Smooth muscle cell of the brain vasculature (primary cell): ENCODE measurements around the gene CD1E.
"Not testable (repeated sequence)": the region's sequence is repeated elsewhere in the genome, so short reads cannot be mapped to it uniquely, and the experiment has no call there.

Source experiments
- DNase-seq: peaks from one replicate; pipeline ENCODE4 v3.0.0-alpha.2; 2012; ENCODE audit warnings: low read depth, low spot score

The CD1E gene

DNA sequence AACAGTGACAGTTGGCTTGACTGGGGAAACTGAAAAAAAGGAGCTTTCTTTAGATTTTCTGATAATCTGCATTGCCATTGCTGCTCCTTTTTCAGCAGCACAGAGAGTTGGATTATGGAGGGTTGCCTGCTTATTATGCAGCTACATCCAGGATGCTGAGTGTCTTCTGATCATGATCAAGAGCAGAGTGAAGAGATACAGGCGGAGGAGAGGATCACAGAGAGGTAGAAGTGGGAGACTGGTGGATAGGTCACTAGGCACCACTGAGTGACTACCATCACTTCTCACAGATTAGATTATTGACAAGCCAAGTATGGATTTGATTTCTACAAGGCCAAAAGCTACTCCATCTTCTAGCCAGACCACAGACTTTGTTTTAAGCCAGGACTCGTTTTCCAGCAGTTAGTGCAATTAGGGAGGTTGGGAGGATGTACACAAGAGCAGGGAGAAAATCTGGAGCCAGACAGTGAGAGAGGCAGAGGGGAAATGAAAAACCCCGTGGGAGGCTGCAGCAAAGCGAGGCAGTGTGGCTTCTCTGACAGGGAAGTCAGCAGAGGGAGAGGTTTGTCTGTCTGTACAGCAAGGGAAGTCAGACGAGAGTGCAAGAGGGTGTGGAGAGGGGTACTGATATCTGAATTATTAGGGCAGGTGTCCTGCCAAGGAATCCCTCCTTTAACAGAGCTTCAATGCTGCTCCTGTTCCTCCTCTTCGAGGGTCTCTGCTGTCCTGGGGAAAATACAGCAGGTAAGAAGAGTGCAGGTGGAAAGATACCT, at the start of gene CD1E:
TSS of gene CD1E (plus strand) at position 592 of the 773 bp plus-strand sequence. CDS start at position 687, 95 bp downstream.
- DNase-seq: no peak

DNA sequence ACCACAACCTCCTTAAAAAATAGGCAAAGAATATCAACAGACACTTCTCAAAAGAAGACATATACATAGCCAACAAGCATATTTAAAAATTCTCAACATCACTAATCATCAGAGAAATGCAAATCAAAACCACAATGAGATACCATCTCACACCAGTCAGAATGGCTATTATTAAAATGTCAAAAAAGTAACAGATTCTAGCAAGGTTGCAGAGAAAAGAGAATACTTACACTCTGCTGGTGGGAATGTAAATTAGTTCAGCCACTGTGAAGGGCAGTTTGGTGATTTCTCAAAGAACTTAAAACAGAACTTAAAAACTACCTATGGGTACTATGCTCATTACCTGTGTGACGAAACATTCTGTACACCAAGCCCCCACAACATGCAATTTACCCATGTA, 43.1 kb upstream of the CD1E start:
- DNase-seq: no peak

DNA sequence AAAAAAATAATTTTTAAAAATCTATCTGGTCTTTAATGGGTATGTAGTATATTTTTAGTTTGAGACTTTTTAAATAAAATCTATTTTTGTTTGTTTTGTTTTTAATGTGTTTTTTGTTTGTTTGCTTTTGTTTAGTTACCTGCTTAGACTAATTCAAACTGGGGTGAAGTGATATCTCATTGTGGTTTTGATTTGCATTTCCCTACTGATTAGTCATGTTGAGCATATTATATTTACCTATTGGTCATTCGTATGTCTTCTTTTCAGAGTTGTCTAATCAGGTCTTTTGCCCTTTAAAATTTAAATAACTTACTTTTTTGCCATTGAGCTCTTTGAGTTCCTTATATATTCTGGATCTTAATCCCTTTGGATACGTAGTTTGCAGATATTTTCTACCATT, 42.6 kb upstream of the CD1E start:
- DNase-seq: no peak

DNA sequence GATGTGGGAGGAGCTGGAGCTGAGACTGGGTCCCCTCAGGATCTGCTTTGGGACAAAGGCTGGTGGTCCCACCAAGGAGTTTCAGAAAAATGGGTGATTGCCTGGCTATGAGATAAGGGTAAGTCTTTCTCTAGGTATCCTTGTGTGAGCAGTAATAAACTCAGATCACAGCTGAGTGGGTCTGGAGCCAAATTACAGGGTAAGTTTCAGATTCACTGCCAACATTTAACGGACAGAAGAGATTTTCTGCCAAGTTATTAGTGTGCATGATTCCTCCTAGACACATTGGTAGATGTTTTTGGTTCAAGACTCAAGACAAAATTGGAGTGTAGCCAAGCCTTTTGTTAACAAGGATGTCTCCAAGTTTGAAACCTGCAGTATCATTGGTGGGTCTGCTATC, 29.8 kb upstream of the CD1E start:
- no peak for DNase-seq

GRCh38 chr1:158324395-158324794, 29.3 kb upstream of the CD1E start:
- no peak for DNase-seq

GRCh38 chr1:158327481-158327880, 26.2 kb upstream of the CD1E start:
- DNase-seq: no peak

GRCh38 chr1:158328426-158328825, 25.3 kb upstream of the CD1E start:
- no peak for DNase-seq

GRCh38 chr1:158329300-158329699, 24.4 kb upstream of the CD1E start:
- DNase-seq: no peak

DNA sequence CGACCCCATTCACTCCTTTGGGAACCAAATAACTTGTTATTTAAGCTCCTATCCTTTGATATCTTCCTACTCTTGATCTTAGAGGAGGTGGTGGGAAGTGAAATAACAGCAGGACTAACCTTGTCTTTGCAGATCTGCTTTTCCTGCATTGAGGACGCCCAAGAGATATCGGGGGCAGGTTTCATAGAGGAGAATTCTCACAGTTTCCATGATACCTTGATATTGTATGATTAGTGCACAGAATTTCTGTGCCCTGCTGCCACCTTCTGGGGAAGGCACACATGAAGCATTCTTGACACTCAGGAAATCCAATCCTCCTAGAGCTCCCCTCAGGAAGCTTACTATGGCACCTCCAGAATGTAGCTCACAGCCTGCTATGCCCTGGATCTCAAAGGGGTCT, 24.0 kb upstream of the CD1E start:
- no peak for DNase-seq

DNA sequence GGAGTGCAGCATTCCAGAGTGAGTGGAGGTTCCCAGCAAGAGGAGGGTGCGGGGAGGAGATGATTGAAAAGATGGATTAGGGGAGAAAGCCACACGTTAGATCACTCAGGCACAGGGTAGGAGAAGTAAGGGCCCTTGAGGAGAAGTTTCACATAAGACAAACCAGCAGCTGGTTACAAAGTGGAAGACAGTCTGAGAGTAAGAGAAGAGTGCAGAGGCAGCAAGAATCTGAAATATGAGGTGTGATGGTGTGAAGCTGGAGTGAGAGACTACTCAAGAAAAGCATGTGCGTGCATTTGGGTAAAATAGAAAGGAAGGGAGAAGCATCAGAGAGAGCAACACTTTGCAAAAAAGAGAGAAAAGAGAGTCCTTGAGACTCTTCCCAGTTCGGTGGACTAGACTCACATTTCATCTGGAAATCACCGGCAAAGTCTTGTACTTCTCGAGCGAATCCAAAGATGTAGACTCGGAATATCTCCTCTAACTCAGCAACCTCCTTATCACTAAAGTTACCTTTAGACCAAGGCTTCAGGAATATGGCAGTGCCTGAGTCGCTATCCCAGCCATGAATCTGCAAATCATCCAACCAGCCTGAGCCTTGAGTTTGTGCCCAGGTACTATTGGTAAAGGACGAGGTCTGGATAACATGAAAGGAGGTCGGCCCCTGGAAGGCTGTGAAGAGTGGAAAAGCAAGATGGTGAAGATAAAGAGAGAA, 23.1 kb upstream of the CD1E start:
- DNase-seq: no peak

DNA sequence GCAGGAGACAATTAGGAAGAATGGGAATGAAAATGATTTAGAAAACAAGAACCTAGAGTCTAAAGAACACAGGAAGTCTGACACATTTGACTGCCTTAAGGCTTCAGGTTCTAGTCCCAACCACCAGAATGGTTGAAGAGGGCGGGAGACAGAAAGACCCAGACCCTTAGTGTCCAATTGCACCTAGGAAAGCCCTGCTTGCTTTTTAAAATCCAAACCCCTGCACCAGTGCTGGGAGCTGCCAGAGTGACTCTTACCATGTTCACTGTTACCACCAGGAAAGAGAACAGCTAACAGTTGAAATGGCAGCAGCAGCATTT, 22.6 kb upstream of the CD1E start:
- DNase-seq: no peak

GRCh38 chr1:158331481-158332150, 22.1 kb upstream of the CD1E start, which contains the start of gene CD1B:
TSS of gene CD1B (minus strand) at chr1:158331531. CDS start at chr1:158331423, 108 bp downstream.
- no peak for DNase-seq

DNA sequence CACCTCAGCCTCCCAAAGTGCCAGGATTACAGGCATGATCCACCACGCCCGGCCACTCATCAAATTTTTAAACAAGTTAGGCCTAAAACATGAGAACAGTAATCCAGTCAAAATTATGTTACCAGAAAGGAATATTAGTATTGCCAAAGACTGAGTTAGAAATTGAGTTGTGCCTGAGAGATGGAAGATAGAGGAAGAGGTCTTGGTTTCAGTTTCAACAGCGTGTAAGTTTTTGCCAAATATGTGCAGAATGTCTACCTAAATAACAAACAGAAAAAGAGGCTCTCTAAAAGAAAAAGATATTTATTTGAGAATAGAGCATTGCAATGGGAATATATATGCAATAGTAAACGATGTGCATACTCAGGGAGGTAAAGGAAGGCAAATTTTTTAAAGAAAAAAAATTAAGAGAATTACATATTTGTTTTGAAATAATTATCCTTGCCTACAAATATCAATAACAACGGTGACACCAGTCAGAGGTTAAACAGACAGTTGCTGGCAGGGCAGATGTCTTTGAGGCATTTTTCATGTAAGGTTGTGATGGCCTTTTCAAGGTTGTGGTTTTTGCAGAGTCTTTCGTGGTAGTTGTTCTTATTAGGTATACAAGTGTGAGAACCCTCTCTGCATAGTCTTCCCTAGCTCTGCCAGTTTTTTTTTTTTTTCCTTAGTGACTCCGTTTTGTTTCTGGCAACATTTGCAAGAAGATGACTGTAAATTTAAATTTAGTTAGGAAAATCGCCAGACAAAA, 20.1 kb upstream of the CD1E start:
- DNase-seq: no peak

DNA sequence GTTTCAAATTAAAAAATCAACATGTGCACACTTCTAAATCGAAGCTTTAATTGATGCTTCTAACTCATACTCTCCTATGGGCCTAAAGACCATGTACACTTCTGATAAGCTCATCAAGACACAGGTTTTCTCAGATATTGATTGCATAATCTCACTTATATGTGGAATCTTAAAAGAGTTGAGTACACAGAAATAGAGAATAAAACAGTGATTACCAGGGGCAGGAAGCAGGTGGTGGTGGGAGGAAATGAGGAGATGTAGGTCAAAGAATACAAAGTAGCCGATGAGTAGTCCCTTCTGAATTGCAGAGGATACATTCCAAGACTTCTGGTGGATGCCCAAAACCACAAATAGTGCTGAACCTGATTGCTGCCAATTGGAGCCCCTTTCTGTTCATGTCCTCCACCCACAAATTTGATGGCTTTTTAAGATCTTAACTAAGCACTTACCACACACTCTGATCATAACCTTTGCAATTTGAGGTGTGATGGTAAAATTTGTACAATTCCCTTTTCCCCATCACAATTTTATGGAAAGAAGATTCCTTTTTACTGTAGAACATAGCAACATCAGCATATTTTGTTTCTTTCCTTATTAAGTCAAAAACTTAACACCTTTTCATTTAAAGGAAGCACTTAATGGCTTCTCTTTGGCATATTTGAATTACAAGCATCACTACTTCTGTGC, 19.0 kb upstream of the CD1E start:
- no peak for DNase-seq

GRCh38 chr1:158335213-158335532, 18.5 kb upstream of the CD1E start:
- no peak for DNase-seq

DNA sequence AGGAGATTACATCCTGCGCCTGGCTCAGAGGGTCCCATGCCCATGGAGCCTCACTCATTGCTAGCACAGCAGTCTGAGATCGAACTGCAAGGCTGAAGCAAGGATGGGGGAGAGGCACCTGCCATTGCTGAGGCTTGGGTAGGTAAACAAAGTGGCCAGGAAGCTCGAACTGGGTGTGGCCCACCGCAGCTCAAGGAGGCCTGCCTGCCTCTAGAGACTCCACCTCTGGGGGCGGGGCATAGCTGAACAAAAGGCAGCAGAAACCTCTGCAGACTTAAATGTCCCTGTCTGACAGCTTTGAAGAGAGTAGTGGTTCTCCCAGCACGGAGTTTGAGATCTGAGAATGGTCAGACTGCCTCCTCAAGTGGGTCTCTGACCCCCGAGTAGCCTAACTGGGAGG, 17.3 kb upstream of the CD1E start:
- not testable (repeated sequence) for DNase-seq

GRCh38 chr1:158348946-158349345, 4.7 kb upstream of the CD1E start:
- DNase-seq: not testable (repeated sequence)

- DNase-seq: no peak
Observed at GRCh38 chr1:158354255-158354654, 561 bp downstream of the CD1E start.

DNA sequence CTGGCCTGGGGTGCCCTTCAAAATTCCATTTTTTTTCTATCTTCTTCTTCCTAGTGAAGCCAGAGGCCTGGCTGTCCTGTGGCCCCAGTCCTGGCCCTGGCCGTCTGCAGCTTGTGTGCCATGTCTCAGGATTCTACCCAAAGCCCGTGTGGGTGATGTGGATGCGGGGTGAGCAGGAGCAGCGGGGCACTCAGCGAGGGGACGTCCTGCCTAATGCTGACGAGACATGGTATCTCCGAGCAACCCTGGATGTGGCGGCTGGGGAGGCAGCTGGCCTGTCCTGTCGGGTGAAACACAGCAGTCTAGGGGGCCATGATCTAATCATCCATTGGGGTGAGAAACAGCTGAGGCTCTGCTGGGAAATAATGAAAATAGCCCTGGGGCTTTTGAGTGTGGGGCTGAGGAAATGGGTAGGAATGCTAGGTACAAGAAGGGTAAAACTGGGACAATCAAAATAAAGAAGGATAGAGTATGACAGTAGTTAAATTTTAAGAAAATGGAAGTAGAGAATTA, 2.1 kb downstream of the CD1E start:
- DNase-seq: no peak

GRCh38 chr1:158356616-158357015, 2.9 kb downstream of the CD1E start:
- DNase-seq: no peak

DNA sequence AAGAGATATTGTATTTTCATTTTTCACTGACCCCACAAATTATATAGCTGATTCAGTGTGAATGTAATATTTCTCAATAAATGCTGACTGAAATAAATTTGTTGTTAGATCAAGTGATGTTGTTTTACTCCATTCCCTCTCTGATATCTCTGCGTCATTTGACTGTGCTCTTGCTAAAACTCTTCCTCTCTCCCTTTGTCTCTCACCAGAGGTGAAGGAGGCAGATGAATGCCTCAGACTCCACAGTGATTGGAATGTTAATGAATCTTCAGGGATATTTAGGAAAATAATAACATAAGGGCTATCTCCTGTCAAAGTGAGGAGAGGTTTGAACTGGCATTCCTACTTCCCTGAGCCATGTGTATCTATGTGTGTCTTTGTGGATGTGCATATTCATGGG, 3.7 kb downstream of the CD1E start:
- no peak for DNase-seq
